Mesodermal cell (in vitro differentiated cells): ENCODE data around the gene URB2.

ENCODE experiments used
- H3K27ac ChIP-seq: 2 replicates; pipeline ENCODE4 v1.7.0; 2013; ENCODE audit warnings: mild to moderate bottlenecking, low read depth, low read length, moderate library complexity; ENCODE audit not compliant: severe bottlenecking
- H3K36me3 ChIP-seq: 2 replicates; pipeline ENCODE4 v1.7.1; 2013; ENCODE audit warnings: mild to moderate bottlenecking, low read length, moderate library complexity; ENCODE audit not compliant: control insufficient read depth, insufficient read depth
- H3K4me1 ChIP-seq: one replicate; pipeline ENCODE4 v1.7.1; 2013; ENCODE audit warnings: mild to moderate bottlenecking, low read length; ENCODE audit not compliant: insufficient read depth, control insufficient read depth, poor library complexity, severe bottlenecking
- H3K4me3 ChIP-seq: 2 replicates; pipeline ENCODE4 v1.7.0; 2013; ENCODE audit warnings: low read length, control low read depth, mild to moderate bottlenecking; ENCODE audit not compliant: insufficient read depth, poor library complexity, severe bottlenecking; ENCODE audit errors: extremely low read depth
- H3K9me3 ChIP-seq: 2 replicates; pipeline ENCODE4 v1.7.1; 2013; ENCODE audit warnings: mild to moderate bottlenecking, low read length, moderate library complexity; ENCODE audit not compliant: control insufficient read depth
- WGBS, 2 experiments: methylation state at CpG; one replicate each; pipeline ENCODE4 v1.1.5; 2013; ENCODE audit warnings: missing lambda C conversion rate in 2 of 2; ENCODE audit not compliant: insufficient coverage in 2 of 2; 5-methylcytosine and 5-hydroxymethylcytosine counted together

Gene URB2

DNA sequence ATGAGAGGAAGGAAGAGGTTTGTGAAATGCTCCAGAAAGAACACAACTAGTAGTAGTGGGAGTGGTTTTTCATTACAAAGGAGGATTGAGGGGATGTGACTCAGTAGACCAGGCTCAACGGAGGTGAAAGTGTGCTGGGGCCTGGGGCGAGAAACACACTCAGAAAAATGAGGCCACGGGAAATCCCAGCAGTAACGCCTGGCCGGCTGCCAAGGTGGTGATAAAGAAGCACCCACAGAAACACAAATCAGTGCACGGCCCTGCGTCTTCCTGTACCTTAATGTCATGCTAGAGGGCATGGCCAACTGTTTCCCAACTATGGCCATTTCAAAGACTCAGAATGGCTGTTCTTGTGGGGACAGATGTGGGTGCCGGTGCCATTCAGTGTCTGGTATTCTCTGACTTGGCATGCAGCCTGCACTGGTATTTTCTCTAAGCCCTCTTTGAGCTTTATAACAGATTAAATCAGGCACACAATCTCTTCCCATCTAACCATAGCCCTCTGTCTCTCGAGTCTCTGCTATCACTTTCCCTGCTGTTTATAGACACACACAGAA is 38.2 kb downstream of the URB2 start:
- Histone ChIP-seq H3K36me3 (peaks cover 9% of the 10 kb centered on the region), H3K4me1 (no peaks in the 10 kb centered on the region), H3K9me3 (no peaks in the 10 kb centered on the region), H3K27ac (no peak overlapping the region), H3K4me3 (no peak overlapping the region)
- 94 to 95% methylated on average over 9 of the region's 9 CpGs for WGBS, 2 experiments

DNA sequence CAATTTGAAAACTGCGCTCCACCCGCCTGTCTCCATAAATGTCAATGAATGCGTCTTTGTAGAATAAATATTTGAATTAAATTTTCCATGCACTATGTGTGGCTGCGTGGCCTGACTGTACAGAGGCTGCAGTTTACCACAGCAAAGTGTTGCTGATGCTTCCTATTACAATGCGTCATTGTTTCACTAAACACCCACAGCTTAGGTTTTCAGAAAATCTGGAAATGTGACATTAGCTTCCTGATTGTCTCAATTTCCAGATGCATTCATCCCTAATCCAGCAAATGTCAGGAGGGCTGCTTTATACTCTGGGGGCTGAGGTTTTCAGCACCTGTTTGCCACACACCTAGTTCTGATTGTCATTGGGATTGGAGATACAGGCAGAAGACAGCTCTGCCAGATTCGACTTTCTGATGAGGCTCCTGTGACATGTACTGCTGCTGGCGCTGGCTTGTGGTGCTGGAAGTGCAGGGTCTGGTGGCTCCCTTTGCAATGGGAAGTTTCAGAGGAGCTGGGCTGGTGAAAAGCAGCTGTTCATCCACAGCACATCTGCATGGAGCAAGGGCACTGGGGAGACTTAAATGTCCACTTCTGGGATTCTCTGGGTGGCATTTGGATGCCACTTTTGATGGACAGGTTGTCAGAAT is 40.0 kb downstream of the URB2 start:
- H3K9me3 ChIP-seq, result no peaks in the 10 kb centered on the region
- WGBS, 2 experiments, result 91 to 92% methylated on average over 4 to 7 of the region's 7 CpGs
- H3K36me3 ChIP-seq, result peaks cover 4% of the 10 kb centered on the region
- H3K4me1 ChIP-seq, result no peaks in the 10 kb centered on the region
- H3K27ac ChIP-seq, result no peak overlapping the region
- no peak overlapping the region for H3K4me3 ChIP-seq

DNA sequence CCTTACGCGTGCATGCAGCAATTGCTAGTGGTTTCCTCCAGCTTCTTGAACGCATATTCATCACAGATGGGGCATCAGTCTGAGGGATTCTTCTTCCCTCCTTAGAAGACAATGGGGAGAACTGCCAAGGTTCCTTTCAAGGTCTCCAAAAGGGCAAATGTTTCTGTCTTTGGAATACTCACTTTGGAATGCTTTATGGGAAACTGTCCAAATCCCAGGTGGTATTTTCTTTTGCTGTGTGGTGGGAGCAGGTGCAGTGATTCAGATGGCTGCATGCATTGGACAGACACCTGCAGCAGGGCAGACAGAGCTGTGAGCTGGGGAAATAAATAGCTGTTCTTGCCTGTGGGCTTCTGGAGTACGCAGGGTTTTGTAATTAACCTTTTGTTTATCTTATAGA is 40.5 kb downstream of the URB2 start:
- Histone ChIP-seq H3K9me3 (no peaks in the 10 kb centered on the region), H3K27ac (no peak overlapping the region), H3K4me3 (no peak overlapping the region), H3K36me3 (peaks cover 1% of the 10 kb centered on the region), H3K4me1 (no peaks in the 10 kb centered on the region)
- WGBS, 2 experiments, result 96% methylated on average over 3 to 4 of the region's 4 CpGs

DNA sequence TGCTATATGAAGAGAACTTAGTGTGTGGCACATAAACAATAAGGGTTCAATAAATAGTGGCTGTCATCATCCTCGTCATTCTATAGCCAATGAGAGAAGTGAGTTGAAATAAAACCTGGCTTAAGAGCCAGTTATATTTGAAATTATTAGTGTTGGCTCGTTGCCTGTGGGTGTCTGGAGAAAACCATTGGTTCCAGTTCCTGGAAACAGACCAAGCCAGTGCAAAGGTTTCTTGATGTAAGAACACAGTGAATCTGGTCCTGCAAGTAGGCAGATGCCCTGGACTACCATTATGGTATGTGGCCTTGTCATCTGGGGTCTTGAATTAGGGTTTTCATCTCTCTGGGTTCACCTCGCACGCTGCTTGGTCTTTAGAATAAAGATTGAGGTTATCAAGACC is 43.3 kb downstream of the URB2 start:
- H3K4me3 ChIP-seq, result no peak overlapping the region
- no peaks in the 10 kb centered on the region for H3K9me3 ChIP-seq
- no peaks in the 10 kb centered on the region for H3K4me1 ChIP-seq
- no peak overlapping the region for H3K27ac ChIP-seq
- no peaks in the 10 kb centered on the region for H3K36me3 ChIP-seq
- 89 to 97% methylated on average over 2 to 4 of the region's 4 CpGs for WGBS, 2 experiments

DNA sequence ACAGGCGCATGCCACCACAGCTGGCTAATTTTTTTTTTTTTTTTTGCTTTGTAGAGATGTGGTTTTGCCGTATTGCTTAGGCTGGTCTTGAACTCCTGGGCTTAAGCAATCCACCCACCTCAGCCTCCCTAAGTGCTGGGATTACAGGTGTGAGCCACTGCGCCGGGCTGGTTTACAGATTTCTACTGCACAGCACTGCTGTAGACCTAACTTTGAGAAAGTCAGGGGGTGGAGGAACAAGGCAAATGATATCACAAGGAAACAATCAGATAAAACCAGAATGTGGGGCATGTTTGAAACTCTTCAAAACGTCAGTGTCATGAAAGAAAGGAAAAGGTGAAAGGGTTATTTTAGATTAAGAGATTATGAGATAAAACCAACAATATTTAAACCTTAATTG is 45.3 kb downstream of the URB2 start:
- no peak overlapping the region for H3K4me3 ChIP-seq
- no peaks in the 10 kb centered on the region for H3K9me3 ChIP-seq
- 100% methylated on average over 1 of the region's 5 CpGs; no CpG with 5 or more reads in 1 of the 2 experiments for WGBS, 2 experiments
- H3K27ac ChIP-seq, result no peak overlapping the region
- H3K36me3 ChIP-seq, result no peaks in the 10 kb centered on the region
- H3K4me1 ChIP-seq, result no peaks in the 10 kb centered on the region

DNA sequence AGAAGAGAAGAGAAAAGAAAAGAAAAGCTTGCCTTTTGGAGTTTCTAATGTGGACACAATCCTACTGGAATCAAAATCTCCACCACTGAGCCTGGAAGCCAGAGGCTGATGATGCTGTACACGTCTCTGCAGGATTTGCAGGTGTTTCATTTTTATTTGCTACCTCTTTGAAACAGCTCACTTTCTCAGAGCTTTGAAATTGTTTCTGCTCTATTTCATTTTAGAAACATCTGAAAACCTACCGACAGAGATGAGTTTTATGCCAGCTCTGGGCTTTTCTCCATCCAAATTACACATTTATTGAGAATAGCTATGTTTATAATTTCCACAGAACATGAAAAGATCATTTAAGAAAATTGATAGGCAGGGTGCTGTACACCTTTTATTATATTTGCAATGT is 46.2 kb downstream of the URB2 start:
- WGBS, 2 experiments, result 93 to 94% methylated on average over 1 to 2 of the region's 2 CpGs
- H3K4me1 ChIP-seq, result no peaks in the 10 kb centered on the region
- no peaks in the 10 kb centered on the region for H3K36me3 ChIP-seq
- H3K4me3 ChIP-seq, result no peak overlapping the region
- H3K27ac ChIP-seq, result no peak overlapping the region
- no peaks in the 10 kb centered on the region for H3K9me3 ChIP-seq

DNA sequence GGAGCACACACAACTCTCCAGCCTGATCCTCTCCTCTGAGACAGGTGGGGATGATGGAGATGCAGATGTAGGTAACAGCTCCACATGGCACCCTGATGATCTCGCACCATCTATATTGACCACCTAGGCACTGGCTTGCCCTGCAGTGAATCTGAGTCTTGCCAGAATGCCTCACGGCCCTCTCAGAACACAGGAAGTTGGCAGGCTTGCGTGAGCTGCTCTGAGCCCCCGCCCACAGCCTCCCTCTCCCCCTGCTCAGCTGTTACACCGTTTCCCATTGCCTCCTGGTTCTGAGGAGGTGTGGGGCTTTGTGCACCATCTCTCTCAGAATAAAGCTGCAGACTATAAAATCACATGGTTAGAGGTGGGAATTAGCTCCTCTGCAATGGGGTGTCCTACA is 48.0 kb downstream of the URB2 start:
- Histone ChIP-seq H3K36me3 (no peaks in the 10 kb centered on the region), H3K9me3 (no peaks in the 10 kb centered on the region), H3K27ac (no peak overlapping the region), H3K4me3 (no peak overlapping the region), H3K4me1 (no peaks in the 10 kb centered on the region)
- WGBS, 2 experiments, result 80 to 88% methylated on average over 1 to 4 of the region's 5 CpGs

DNA sequence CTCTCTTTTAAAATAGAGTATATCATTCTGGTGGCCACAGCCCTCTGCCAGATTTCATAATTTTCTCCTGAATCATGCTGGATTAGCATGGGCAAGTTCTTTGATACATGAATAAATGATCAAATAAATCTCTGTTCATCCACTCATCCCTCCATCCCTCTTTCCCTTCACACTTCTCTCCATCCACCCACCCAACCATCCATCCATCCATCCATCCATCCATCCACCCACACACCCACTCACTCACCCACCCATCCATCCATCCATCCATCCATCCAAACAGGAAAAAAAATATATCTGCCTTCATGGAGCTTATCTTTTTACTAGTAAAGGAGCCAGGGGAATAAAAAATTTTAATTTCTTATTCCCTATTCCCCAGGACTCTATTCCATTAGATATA is 49.3 kb downstream of the URB2 start:
- Histone ChIP-seq H3K9me3 (no peaks in the 10 kb centered on the region), H3K4me1 (no peaks in the 10 kb centered on the region), H3K36me3 (no peaks in the 10 kb centered on the region), H3K27ac (no peak overlapping the region), H3K4me3 (no peak overlapping the region)

DNA sequence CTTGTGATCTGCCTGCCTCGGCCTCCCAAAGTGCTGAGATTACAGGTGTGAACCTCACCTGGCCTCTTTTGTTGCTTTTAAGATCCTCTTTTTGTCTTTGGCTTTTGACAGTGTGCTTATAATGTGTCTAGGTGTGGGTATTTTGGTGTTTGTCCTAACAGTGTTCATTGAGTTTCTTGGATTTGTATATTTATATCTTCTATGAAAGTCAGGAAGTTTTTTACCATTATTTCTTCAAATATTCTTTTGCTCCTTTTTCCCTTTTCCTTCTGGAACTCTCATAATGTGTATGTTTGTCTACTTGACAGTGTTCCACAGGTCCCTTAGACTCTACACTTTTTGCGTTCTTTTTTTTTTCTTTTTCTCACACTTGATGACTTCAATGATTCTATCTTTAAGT is 59.1 kb downstream of the URB2 start:
- no peaks in the 10 kb centered on the region for H3K4me1 ChIP-seq
- H3K9me3 ChIP-seq, result peaks cover 13% of the 10 kb centered on the region
- 83 to 91% methylated on average over 1 of the region's 2 CpGs for WGBS, 2 experiments
- H3K4me3 ChIP-seq, result no peak overlapping the region
- H3K36me3 ChIP-seq, result no peaks in the 10 kb centered on the region
- no peak overlapping the region for H3K27ac ChIP-seq

DNA sequence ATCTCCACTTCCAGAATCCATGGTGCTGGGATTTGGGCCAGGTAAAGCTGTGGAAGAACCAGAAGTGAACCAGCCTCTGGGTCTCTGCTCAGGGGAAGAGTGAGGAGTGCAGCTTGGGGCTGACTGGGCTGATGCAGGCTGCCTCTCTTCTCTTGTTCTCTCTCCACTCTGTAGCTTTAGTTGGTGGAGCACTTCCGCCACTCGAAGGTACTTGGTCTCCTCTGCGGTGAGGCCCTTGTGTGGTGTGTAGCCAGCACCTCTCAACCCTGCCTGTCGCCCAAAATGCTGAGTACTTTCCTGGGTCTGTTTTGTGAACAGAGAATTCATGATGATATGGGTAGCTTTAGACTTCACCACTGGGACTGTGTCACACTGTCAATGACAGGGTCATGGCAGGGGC is 63.2 kb downstream of the URB2 start:
- no peak overlapping the region for H3K27ac ChIP-seq
- peaks cover 7% of the 10 kb centered on the region for H3K9me3 ChIP-seq
- WGBS, 2 experiments, result 96 to 100% methylated on average over 3 of the region's 4 CpGs
- no peak overlapping the region for H3K4me3 ChIP-seq
- no peaks in the 10 kb centered on the region for H3K36me3 ChIP-seq
- H3K4me1 ChIP-seq, result no peaks in the 10 kb centered on the region

DNA sequence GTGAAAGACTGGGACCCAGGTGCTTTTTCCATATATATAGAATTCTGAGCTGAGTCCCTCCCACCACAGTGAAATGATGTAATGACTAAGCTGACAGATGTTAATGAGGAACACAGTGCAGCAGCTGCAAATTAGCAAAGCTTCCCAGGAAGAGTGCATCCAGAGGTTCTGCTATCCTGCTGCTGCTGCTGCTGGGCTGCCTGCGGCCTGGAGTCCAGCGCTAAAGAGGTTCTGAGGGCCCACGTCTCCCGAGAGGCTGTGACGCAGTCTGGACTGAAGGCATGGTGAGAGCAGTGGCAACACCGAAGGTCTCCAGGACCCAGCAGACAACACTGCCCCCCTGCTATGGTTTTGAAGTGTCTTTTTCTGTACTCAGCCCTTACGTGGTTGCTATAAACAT is 63.9 kb downstream of the URB2 start:
- peaks cover under 1% of the 10 kb centered on the region for H3K9me3 ChIP-seq
- 87 to 91% methylated on average over 6 of the region's 7 CpGs for WGBS, 2 experiments
- H3K36me3 ChIP-seq, result no peaks in the 10 kb centered on the region
- no peak overlapping the region for H3K4me3 ChIP-seq
- peaks cover 3% of the 10 kb centered on the region for H3K4me1 ChIP-seq
- H3K27ac ChIP-seq, result no peak overlapping the region
